Astrocyte of the cerebellum (primary cell): ENCODE results near the gene TNFRSF11A.

Source experiments
- DNase-seq: peaks from one replicate; pipeline ENCODE4 v3.0.0-alpha.2; 2011; ENCODE audit warnings: low read depth
- H3K4me3 ChIP-seq: 2 replicates; pipeline ENCODE4 v1.5.1; 2011; ENCODE audit warnings: mild to moderate bottlenecking, low read depth, low read length, moderate library complexity
- in situ Hi-C: cut with HindIII; loops from 2 replicates; pipeline ENCODE4 v1.10.0; 2017; ENCODE audit warnings: low sequenced_read_pairs
- TF ChIP-seq, protein P1 (sequence below): IDR thresholded peaks from 2 replicates; pipeline ENCODE4 v1.5.1; 2012; ENCODE audit warnings: low read length, low read depth, moderate library complexity, mild to moderate bottlenecking; ENCODE audit errors: missing control alignments

Gene TNFRSF11A

DNA sequence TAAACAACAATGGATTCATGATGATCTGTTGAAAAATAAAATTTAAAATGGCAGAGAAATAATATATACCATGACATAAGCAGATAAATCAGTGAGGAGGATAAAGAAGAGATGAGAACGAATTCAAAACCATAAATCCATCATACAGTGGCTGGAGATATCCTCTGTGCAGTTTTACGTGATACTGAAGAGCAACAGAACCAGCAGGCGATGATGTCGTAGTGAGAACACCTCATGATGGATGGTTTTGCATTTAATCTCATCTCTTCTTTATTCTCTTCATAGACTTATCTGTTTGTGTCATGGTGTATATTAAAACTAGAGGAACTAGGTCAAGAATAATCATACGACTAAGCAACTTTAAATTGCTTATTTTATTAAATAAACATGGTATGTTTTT, 56.3 kb downstream of the TNFRSF11A start:
- DNase-seq, result no peak
- no peak overlapping the region for H3K4me3 ChIP-seq
- in situ Hi-C loops, result no loop called here
- TF ChIP-seq, protein P1, sequence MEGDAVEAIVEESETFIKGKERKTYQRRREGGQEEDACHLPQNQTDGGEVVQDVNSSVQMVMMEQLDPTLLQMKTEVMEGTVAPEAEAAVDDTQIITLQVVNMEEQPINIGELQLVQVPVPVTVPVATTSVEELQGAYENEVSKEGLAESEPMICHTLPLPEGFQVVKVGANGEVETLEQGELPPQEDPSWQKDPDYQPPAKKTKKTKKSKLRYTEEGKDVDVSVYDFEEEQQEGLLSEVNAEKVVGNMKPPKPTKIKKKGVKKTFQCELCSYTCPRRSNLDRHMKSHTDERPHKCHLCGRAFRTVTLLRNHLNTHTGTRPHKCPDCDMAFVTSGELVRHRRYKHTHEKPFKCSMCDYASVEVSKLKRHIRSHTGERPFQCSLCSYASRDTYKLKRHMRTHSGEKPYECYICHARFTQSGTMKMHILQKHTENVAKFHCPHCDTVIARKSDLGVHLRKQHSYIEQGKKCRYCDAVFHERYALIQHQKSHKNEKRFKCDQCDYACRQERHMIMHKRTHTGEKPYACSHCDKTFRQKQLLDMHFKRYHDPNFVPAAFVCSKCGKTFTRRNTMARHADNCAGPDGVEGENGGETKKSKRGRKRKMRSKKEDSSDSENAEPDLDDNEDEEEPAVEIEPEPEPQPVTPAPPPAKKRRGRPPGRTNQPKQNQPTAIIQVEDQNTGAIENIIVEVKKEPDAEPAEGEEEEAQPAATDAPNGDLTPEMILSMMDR, result no peak

DNA sequence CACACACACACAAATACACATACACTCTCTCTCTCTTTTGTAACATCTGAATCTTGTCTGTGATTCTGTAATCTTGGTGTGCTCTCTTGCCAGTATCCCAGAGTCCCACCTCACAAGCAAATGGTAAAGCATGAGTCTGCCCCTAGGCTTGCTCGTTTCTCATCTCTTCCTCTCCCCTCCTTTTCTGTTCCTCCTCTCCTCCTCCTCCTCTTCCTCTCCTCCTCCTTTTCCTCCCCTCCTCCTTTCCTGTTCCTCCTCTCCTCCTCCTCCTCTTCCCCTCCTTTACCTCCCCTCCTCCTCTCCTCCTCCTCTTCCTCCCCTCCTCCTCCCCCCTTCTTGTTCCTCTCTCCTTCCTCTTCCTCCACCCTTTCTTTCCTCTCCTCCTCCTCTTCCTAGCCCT, 59.0 kb downstream of the TNFRSF11A start:
- H3K4me3 ChIP-seq, result no peak overlapping the region
- in situ Hi-C loops, result no loop called here

DNA sequence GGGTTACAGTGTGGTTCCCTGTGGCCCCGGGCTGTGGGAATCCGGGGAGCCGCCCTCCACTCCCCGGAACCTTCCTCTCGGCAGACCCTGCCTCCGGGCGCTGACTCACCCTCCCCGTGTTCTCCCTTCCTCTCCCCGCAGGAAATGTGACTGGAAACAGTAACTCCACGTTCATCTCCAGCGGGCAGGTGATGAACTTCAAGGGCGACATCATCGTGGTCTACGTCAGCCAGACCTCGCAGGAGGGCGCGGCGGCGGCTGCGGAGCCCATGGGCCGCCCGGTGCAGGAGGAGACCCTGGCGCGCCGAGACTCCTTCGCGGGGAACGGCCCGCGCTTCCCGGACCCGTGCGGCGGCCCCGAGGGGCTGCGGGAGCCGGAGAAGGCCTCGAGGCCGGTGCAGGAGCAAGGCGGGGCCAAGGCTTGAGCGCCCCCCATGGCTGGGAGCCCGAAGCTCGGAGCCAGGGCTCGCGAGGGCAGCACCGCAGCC, 59.5 kb downstream of the TNFRSF11A start:
- DNase-seq, result no peak
- H3K4me3 ChIP-seq, result peak overlapping the region; percentile 18
- in situ Hi-C loops, result no loop called here

More for the DNA sequence above, 59.0 kb downstream of the TNFRSF11A start:
- no peak for DNase-seq
- TF ChIP-seq, protein P1, result no peak

DNA sequence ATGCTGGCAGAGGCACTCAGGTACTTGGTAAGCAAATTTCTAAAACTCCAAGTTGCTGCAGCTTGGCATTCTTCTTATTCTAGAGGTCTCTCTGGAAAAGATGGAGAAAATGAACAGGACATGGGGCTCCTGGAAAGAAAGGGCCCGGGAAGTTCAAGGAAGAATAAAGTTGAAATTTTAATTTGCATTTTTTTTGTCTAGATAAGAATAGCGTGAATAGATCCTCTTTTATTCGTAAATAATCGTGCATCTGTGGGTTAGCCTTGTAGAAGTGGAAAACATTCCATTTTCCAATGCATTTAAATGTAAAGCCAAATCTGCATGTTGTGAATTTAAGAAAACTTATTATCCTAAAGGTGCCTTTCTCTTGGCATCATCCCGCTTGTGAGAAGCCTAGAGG, 61.0 kb downstream of the TNFRSF11A start:
- TF ChIP-seq, protein P1, result no peak
- no peak for DNase-seq
- H3K4me3 ChIP-seq, result no peak overlapping the region
- in situ Hi-C loops, result no loop called here

More for the DNA sequence above, 59.5 kb downstream of the TNFRSF11A start:
- TF ChIP-seq, protein P1, result no peak

DNA sequence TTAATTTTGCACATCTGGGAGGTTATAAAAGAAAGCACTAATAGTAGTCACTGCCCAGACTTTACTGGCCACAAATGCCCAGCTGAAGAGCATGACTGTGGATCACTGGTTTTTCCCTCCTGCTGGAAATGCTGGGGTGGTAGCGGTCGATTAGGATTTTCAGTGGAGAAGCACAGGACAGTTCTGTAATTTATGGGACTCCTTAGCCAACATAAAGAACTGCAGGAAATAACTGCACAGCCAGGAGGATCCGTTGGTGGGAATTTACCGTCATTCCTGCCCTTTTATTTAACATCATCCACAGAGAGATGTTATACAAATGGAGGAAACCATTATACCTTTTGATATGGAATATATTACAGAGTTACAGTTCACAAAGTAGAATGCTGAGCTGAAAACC, 61.5 kb downstream of the TNFRSF11A start:
- in situ Hi-C loops, result no loop called here
- TF ChIP-seq, protein P1, result no peak
- DNase-seq, result no peak
- H3K4me3 ChIP-seq, result no peak overlapping the region

DNA sequence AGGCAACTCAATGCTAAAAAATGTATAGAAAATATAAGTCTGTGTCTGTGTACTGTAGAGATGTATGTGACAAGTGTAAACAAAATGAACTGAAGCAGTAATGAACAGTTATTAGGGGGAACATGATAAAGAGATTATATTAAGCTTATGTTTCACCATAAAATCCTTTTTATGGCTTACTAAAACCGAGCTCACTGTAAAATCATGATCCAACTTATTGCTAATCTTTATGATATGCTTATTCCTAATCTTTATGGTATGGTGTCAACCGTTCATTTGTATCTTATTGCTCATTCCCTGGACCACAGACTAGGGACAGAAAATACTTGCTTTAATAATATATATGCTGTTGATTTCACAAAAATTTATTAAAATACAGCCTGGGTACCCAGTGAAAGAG, 62.1 kb downstream of the TNFRSF11A start:
- no peak overlapping the region for H3K4me3 ChIP-seq
- no peak for DNase-seq
- TF ChIP-seq, protein P1, result no peak
- in situ Hi-C loops, result no loop called here
